ENCODE measurements around the gene INPP5J.

INPP5J gene

DNA sequence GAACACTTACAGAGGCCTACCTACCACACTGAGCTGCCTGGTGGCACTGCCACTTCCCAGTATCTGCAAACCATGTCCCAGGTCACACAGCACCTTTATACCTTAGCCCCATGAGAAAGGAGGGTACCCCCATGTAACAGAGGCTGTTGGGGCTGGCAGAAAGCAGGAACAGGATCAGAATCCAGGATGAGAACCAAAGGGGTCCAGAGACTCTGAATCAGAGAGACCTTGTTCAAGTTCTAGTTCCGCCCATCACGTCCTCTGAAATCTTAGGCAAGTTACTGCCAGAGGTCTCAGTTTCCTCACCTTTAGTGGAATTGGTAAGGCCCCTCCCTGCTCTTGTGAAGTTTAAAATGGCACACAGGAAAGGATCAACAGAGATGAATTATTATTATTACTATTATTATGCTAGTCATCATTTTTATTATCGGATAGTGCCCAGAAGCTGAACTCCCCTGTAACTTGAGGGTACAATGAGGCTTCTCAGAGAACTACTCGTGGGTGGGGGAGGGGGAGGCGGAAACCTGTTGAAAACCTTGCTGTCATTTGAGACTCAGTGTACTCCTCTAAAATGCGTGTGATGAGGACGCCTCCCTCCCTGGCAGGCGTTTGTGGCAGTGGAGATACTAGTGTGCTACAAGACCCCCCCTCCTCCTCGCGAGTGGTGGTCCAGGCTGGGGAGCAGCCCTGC is 24.7 kb upstream of the INPP5J start:
- TF ChIP-seq, protein P1, sequence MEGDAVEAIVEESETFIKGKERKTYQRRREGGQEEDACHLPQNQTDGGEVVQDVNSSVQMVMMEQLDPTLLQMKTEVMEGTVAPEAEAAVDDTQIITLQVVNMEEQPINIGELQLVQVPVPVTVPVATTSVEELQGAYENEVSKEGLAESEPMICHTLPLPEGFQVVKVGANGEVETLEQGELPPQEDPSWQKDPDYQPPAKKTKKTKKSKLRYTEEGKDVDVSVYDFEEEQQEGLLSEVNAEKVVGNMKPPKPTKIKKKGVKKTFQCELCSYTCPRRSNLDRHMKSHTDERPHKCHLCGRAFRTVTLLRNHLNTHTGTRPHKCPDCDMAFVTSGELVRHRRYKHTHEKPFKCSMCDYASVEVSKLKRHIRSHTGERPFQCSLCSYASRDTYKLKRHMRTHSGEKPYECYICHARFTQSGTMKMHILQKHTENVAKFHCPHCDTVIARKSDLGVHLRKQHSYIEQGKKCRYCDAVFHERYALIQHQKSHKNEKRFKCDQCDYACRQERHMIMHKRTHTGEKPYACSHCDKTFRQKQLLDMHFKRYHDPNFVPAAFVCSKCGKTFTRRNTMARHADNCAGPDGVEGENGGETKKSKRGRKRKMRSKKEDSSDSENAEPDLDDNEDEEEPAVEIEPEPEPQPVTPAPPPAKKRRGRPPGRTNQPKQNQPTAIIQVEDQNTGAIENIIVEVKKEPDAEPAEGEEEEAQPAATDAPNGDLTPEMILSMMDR (IDR thresholded peaks at IDR 0.05; ENCODE audit: extremely low read depth, insufficient read depth, missing control alignments) = no peak
- in situ Hi-C loops (cut with MboI; ENCODE audit: low pct_unique_long_range_greater_than_20kb, low sequenced_read_pairs, unreplicated experiment) = no loop called here
- DNase-seq (ENCODE audit: low spot score) = no peak

- in situ Hi-C loops (cut with MboI; ENCODE audit: low pct_unique_long_range_greater_than_20kb, low sequenced_read_pairs, unreplicated experiment) = no loop called here
- no peak for DNase-seq (ENCODE audit: low spot score)
- TF ChIP-seq, protein P1 (IDR thresholded peaks at IDR 0.05; ENCODE audit: extremely low read depth, insufficient read depth, missing control alignments) = no peak
Measured at GRCh38 chr22:31098632-31099110, 24.1 kb upstream of the INPP5J start.

GRCh38 chr22:31099386-31099785 is 23.4 kb upstream of the INPP5J start:
- in situ Hi-C loops (cut with MboI; ENCODE audit: low pct_unique_long_range_greater_than_20kb, low sequenced_read_pairs, unreplicated experiment) = no loop called here
- no peak for DNase-seq (ENCODE audit: low spot score)
- TF ChIP-seq, protein P1 (IDR thresholded peaks at IDR 0.05; ENCODE audit: extremely low read depth, insufficient read depth, missing control alignments) = no peak

GRCh38 chr22:31099841-31100761 is 22.7 kb upstream of the INPP5J start:
- in situ Hi-C loops (cut with MboI; ENCODE audit: low pct_unique_long_range_greater_than_20kb, low sequenced_read_pairs, unreplicated experiment) = no loop called here
- no peak for DNase-seq (ENCODE audit: low spot score)
- TF ChIP-seq, protein P1 (IDR thresholded peaks at IDR 0.05; ENCODE audit: extremely low read depth, insufficient read depth, missing control alignments) = no peak

- in situ Hi-C loops (cut with MboI; ENCODE audit: low pct_unique_long_range_greater_than_20kb, low sequenced_read_pairs, unreplicated experiment) = no loop called here
- DNase-seq (ENCODE audit: low spot score) = no peak
- TF ChIP-seq, protein P1 (IDR thresholded peaks at IDR 0.05; ENCODE audit: extremely low read depth, insufficient read depth, missing control alignments) = no peak
Measured at GRCh38 chr22:31100762-31101525, 21.8 kb upstream of the INPP5J start.

DNA sequence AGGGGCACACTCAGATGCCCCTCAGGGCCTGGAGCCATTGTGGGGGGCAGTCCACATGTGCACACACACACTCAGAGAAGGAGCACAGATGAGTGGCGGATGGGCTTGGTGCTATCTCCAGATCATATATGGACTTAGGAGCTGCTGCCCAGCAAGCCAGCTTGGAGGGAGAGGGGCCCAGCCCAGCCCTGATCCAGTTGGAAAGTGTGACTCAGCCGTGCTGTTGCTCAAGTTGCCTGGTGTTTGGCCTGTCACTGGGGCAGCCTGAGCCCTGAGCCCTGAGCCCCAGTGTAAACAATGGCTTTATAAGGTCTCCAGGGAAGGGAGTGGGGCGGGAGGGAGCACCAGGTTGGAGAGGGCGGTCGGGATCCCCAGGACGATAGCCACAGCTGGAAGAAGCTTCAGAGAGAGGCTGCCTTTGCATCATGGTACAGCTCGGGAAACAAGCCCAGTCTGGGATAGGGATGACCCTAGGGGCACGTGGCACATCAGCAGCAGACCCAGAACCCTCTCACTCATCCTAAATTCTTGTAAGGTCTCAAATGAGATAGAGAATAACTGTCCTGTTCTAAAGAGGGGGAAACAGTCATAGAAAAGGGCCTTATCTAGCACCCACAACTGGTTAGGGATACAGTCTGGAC is 20.2 kb upstream of the INPP5J start:
- in situ Hi-C loops (cut with MboI; ENCODE audit: low pct_unique_long_range_greater_than_20kb, low sequenced_read_pairs, unreplicated experiment) = no loop called here
- no peak for DNase-seq (ENCODE audit: low spot score)
- TF ChIP-seq, protein P1 (IDR thresholded peaks at IDR 0.05; ENCODE audit: extremely low read depth, insufficient read depth, missing control alignments) = no peak

Measured in GM13977 (cell line).